Daoy (cell line): ENCODE measurements around the gene SOX12. TPM values are rescaled to one million over a fixed set of nuclear protein-coding genes. Genes with fewer than 3 reads are reported as not detected.

ENCODE experiments used
- total RNA-seq: library from RNA; depleted of rRNA; stranded (reverse); fragments of >200 nt; shearing (Covaris generic); gene quantifications from 2 replicates; pipeline ENCODE4 v1.2.3, GENCODE V29; 2014; rRNA removed

SOX12 gene
- total RNA-seq, 1 experiment from 2014 or later = 1.1 TPM

Other genes starting within 250 kb of the SOX12 start
- not detected in 2 replicates for gene DEFB125, start 237.9 kb upstream of the SOX12 start, total RNA-seq
- not detected in 2 replicates for gene DEFB126, start 183.0 kb upstream of the SOX12 start, total RNA-seq
- not detected in 2 replicates for gene DEFB127, start 168.1 kb upstream of the SOX12 start, total RNA-seq
- gene DEFB128, start 135.8 kb upstream of the SOX12 start, total RNA-seq = not detected in 2 replicates
- not detected in 2 replicates for gene DEFB129, start 98.3 kb upstream of the SOX12 start, total RNA-seq
- not detected in 2 replicates for gene DEFB132, start 67.8 kb upstream of the SOX12 start, total RNA-seq
- 0.51 and 0.57 TPM in 2 replicates for gene C20orf96, start 34.8 kb upstream of the SOX12 start, total RNA-seq
- gene ZCCHC3, start 28.0 kb upstream of the SOX12 start, total RNA-seq = 14.3 and 15.8 TPM in 2 replicates
- gene NRSN2, start 21.6 kb downstream of the SOX12 start, total RNA-seq = 19.2 and 19.3 TPM in 2 replicates
- gene TRIB3, start 55.2 kb downstream of the SOX12 start, total RNA-seq = 11.2 and 16.3 TPM in 2 replicates
- gene RBCK1, start 82.7 kb downstream of the SOX12 start, total RNA-seq = 42.5 and 42.9 TPM in 2 replicates
- gene TBC1D20, start 137.0 kb downstream of the SOX12 start, total RNA-seq = 11.2 and 13.3 TPM in 2 replicates
- 123 and 154 TPM in 2 replicates for gene CSNK2A1, start 218.2 kb downstream of the SOX12 start, total RNA-seq